Naive thymus-derived CD4-positive, alpha-beta T cell (primary cell): ENCODE measurements around the gene SORCS2. TPM values are rescaled to one million over a fixed set of nuclear protein-coding genes. Genes with fewer than 3 reads are reported as not detected.
A peak's percentile ranks its signal among the peaks of the same experiment; 100 is the strongest.

Experiments
- ATAC-seq: fragments of 150-1000 bp; cut with Tn5 transposase; 2 replicates; pipeline ENCODE4 v1.10.0; 2021; ENCODE audit warnings: mild to moderate bottlenecking, moderate library complexity
- CTCF ChIA-PET: fragments of 350-600 bp; sonication (Branson Sonifier 250); formaldehyde crosslinking; loops from one replicate; lab custom pipeline; 2021; ENCODE audit warnings: antibody characterized with exemption; lab: Charles Lee
- POLR2A ChIA-PET: fragments of 350-600 bp; sonication (Branson Sonifier 250); formaldehyde crosslinking; loops from one replicate; lab custom pipeline; 2021; ENCODE audit warnings: antibody characterized with exemption, inconsistent platforms; lab: Charles Lee
- DNase-seq, 9 donors: peaks; one replicate each; pipeline versions ENCODE4 v3.0.0 to v3.0.0-alpha.2; 2020 to 2022; ENCODE audit warnings: mixed read lengths in 1 of 9
- H3K27ac ChIP-seq: one replicate; pipeline ENCODE4 v1.7.0; 2013; ENCODE audit warnings: mild to moderate bottlenecking, low read depth, low read length, moderate library complexity
- H3K27me3 ChIP-seq, 2 donors: one replicate each; pipeline ENCODE4 v1.7.0; 2013; ENCODE audit warnings: low read length in 2 of 2, mild to moderate bottlenecking in 2 of 2, moderate library complexity in 2 of 2; ENCODE audit not compliant: control insufficient read depth in 2 of 2, insufficient read depth in 2 of 2
- H3K36me3 ChIP-seq, 3 experiments: 1 replicate in 2 of 3; 2 replicates in 1 of 3; pipeline ENCODE4 v1.7.0; 2013; ENCODE audit warnings: low read length in 3 of 3, mild to moderate bottlenecking in 3 of 3, moderate library complexity in 1 of 3; ENCODE audit not compliant: insufficient read depth in 3 of 3, control insufficient read depth in 2 of 3
- H3K4me1 ChIP-seq, 2 donors: one replicate each; pipeline ENCODE4 v1.7.0; 2013; ENCODE audit warnings: low read length in 2 of 2, mild to moderate bottlenecking in 2 of 2, moderate library complexity in 1 of 2; ENCODE audit not compliant: control insufficient read depth in 2 of 2, insufficient read depth in 2 of 2
- H3K4me3 ChIP-seq: 2 replicates; pipeline ENCODE4 v1.7.0; 2013; ENCODE audit warnings: mild to moderate bottlenecking, low read length
- H3K9me3 ChIP-seq, 3 experiments: 1 replicate in 2 of 3; 2 replicates in 1 of 3; pipeline ENCODE4 v1.7.0; 2013; ENCODE audit warnings: low read length in 3 of 3; ENCODE audit not compliant: control insufficient read depth in 2 of 3
- H3K27ac Mint-ChIP-seq, 9 donors: one replicate each; pipeline ENCODE4 v1.8.0; 2020 to 2022; ENCODE audit warnings: mixed read lengths in 9 of 9, mild to moderate bottlenecking in 8 of 9, moderate library complexity in 5 of 9, inconsistent platforms in 2 of 9
- H3K27me3 Mint-ChIP-seq, 5 donors: one replicate each; pipeline ENCODE4 v1.8.0; 2021 to 2022; ENCODE audit warnings: mixed read lengths in 5 of 5, mild to moderate bottlenecking in 1 of 5
- H3K36me3 Mint-ChIP-seq, 5 donors: one replicate each; pipeline ENCODE4 v1.8.0; 2020 to 2022; ENCODE audit warnings: mixed read lengths in 5 of 5, mild to moderate bottlenecking in 3 of 5, inconsistent platforms in 1 of 5
- H3K4me1 Mint-ChIP-seq, 7 donors: one replicate each; pipeline ENCODE4 v1.8.0; 2020 to 2022; ENCODE audit warnings: mixed read lengths in 7 of 7, mild to moderate bottlenecking in 3 of 7, inconsistent platforms in 1 of 7
- H3K4me3 Mint-ChIP-seq, 10 donors: one replicate each; pipeline ENCODE4 v1.8.0; 2020 to 2022; ENCODE audit warnings: mild to moderate bottlenecking in 10 of 10, mixed read lengths in 10 of 10, moderate library complexity in 6 of 10, inconsistent platforms in 2 of 10
- H3K9me3 Mint-ChIP-seq, 11 donors: one replicate each; pipeline ENCODE4 v1.8.0; 2020 to 2022; ENCODE audit warnings: mixed read lengths in 11 of 11, mild to moderate bottlenecking in 4 of 11, inconsistent platforms in 1 of 11, moderate library complexity in 1 of 11
- intact Hi-C, 2 donors: fragments of 100-400 bp; cut with micrococcal nuclease; formaldehyde crosslinking; loops; one replicate each; pipeline ENCODE4 v1.15.1; 2023
- polyA plus RNA-seq, 2 donors: library from polyadenylated mRNA; unstranded; fragments of 300-500 nt; fragmentation: Illumina TruSeq; gene quantifications; one replicate each; pipeline ENCODE4 v1.2.3, GENCODE V29; 2021
- total RNA-seq, 6 experiments: library from RNA in 5 of 6; stranded (reverse) in 5 of 6; gene quantifications; 1 replicate in 5 of 6; 2 replicates in 1 of 6; pipeline ENCODE4 v1.2.3 and lab custom pipeline; 2021 to 2026

Gene SORCS2
- total and polyA plus RNA-seq, 7 experiments from 2014 or later: 0.10 TPM; not detected in 6

GRCh38 chr4:7537853-7538400 is 345.6 kb downstream of the SORCS2 start:
- DNase-seq (no peak), ATAC-seq (no peak)
- H3K4me1 ChIP-seq: peaks cover 0 to 5% of the 10 kb centered on the region in 2 donors
- peaks cover 0 to 11% (median 0%) of the 10 kb centered on the region in 3 experiments for H3K9me3 ChIP-seq
- H3K9me3 Mint-ChIP-seq: peaks cover 0 to 10% (median 2%) of the 10 kb centered on the region in 11 donors
- ChIA-PET POLR2A (no interaction called here), CTCF (no interaction called here)
- H3K4me3 Mint-ChIP-seq: no peak overlapping the region
- no peak overlapping the region for H3K4me3 ChIP-seq
- peak overlapping the region in 3 of 9 donors; percentile 41 to 58 (median 50) for H3K27ac Mint-ChIP-seq
- H3K4me1 Mint-ChIP-seq: peaks cover 0 to 5% (median 0%) of the 10 kb centered on the region in 7 donors
- H3K27me3 Mint-ChIP-seq: peaks cover 0 to under 1% (median 0%) of the 10 kb centered on the region in 5 donors
- H3K36me3 ChIP-seq: no peaks in the 10 kb centered on the region
- intact Hi-C loops: no loop called here
- H3K36me3 Mint-ChIP-seq: peaks cover 0 to 1% (median 0%) of the 10 kb centered on the region in 5 donors
- H3K27me3 ChIP-seq: no peaks in the 10 kb centered on the region
- H3K27ac ChIP-seq: no peak overlapping the region

- ATAC-seq (no peak), DNase-seq (no peak)
- H3K27me3 Mint-ChIP-seq: no peaks in the 10 kb centered on the region
- POLR2A ChIA-PET: no interaction called here
- Histone ChIP-seq H3K36me3 (no peaks in the 10 kb centered on the region), H3K4me1 (peaks cover 0 to 5% of the 10 kb centered on the region in 2 donors), H3K4me3 (no peak overlapping the region), H3K27ac (no peak overlapping the region), H3K9me3 (peaks cover 0 to 11% (median 0%) of the 10 kb centered on the region in 3 experiments), H3K27me3 (no peaks in the 10 kb centered on the region)
- H3K36me3 Mint-ChIP-seq: peaks cover 0 to 1% (median 0%) of the 10 kb centered on the region in 5 donors
- intact Hi-C loops: no loop called here
- peaks cover 0 to 5% (median 0%) of the 10 kb centered on the region in 7 donors for H3K4me1 Mint-ChIP-seq
- peaks cover 0 to 12% (median 2%) of the 10 kb centered on the region in 11 donors for H3K9me3 Mint-ChIP-seq
- H3K4me3 Mint-ChIP-seq: no peak overlapping the region
- CTCF ChIA-PET: no interaction called here
- H3K27ac Mint-ChIP-seq: no peak overlapping the region
Measured at GRCh38 chr4:7538518-7538917, 346.2 kb downstream of the SORCS2 start.

GRCh38 chr4:7539186-7539585 is 346.8 kb downstream of the SORCS2 start:
- Histone ChIP-seq H3K9me3 (peaks cover 0 to 11% (median 0%) of the 10 kb centered on the region in 3 experiments), H3K27ac (peak overlapping the region; percentile 29), H3K27me3 (no peaks in the 10 kb centered on the region), H3K4me3 (peak overlapping the region; percentile 17), H3K4me1 (peaks cover 0 to 5% of the 10 kb centered on the region in 2 donors), H3K36me3 (no peaks in the 10 kb centered on the region)
- Mint-ChIP-seq H3K4me3 (no peak overlapping the region), H3K4me1 (peaks cover 0 to 5% (median 0%) of the 10 kb centered on the region in 7 donors), H3K36me3 (peaks cover 0 to 4% (median 0%) of the 10 kb centered on the region in 5 donors), H3K27me3 (no peaks in the 10 kb centered on the region), H3K9me3 (peaks cover 0 to 13% (median 2%) of the 10 kb centered on the region in 11 donors), H3K27ac (peak overlapping the region in 6 of 9 donors; percentile 22 to 85 (median 62))
- no peak for ATAC-seq
- intact Hi-C loops: no loop called here
- POLR2A ChIA-PET: no interaction called here
- CTCF ChIA-PET: no interaction called here
- DNase-seq: no peak

- ChIA-PET CTCF (no interaction called here), POLR2A (no interaction called here)
- Histone ChIP-seq H3K4me1 (peaks cover 0 to 5% of the 10 kb centered on the region in 2 donors), H3K4me3 (no peak overlapping the region), H3K36me3 (no peaks in the 10 kb centered on the region), H3K9me3 (peaks cover 0 to 11% (median 0%) of the 10 kb centered on the region in 3 experiments), H3K27me3 (no peaks in the 10 kb centered on the region), H3K27ac (peak overlapping the region; percentile 29)
- intact Hi-C loops: no loop called here
- Mint-ChIP-seq H3K36me3 (peaks cover 0 to 4% (median 0%) of the 10 kb centered on the region in 5 donors), H3K27ac (peak overlapping the region in 5 of 9 donors; percentile 22 to 85 (median 58)), H3K9me3 (peaks cover 0 to 13% (median 0%) of the 10 kb centered on the region in 11 donors), H3K4me1 (peaks cover 0 to 5% (median 0%) of the 10 kb centered on the region in 7 donors), H3K27me3 (no peaks in the 10 kb centered on the region), H3K4me3 (no peak overlapping the region)
- peak; percentile 94 for ATAC-seq
- peak; percentile 23 to 82 (median 57) for DNase-seq
Measured at GRCh38 chr4:7539659-7540058, 347.3 kb downstream of the SORCS2 start.

GRCh38 chr4:7540206-7540605 is 347.9 kb downstream of the SORCS2 start:
- no peak overlapping the region for H3K4me3 ChIP-seq
- H3K4me3 Mint-ChIP-seq: peak overlapping the region in 1 of 10 donors; percentile 25
- peaks cover 0 to 4% (median 0%) of the 10 kb centered on the region in 5 donors for H3K36me3 Mint-ChIP-seq
- CTCF ChIA-PET: no interaction called here
- ATAC-seq: no peak
- POLR2A ChIA-PET: no interaction called here
- H3K27ac Mint-ChIP-seq: peak overlapping the region in 3 of 9 donors; percentile 41 to 82 (median 55)
- no peaks in the 10 kb centered on the region for H3K36me3 ChIP-seq
- peaks cover 0 to 5% of the 10 kb centered on the region in 2 donors for H3K4me1 ChIP-seq
- peaks cover 0 to 13% (median 0%) of the 10 kb centered on the region in 11 donors for H3K9me3 Mint-ChIP-seq
- peaks cover 0 to 5% (median 0%) of the 10 kb centered on the region in 7 donors for H3K4me1 Mint-ChIP-seq
- intact Hi-C loops: no loop called here
- peaks cover 0 to 11% (median 0%) of the 10 kb centered on the region in 3 experiments for H3K9me3 ChIP-seq
- no peaks in the 10 kb centered on the region for H3K27me3 ChIP-seq
- no peak for DNase-seq
- H3K27ac ChIP-seq: no peak overlapping the region
- H3K27me3 Mint-ChIP-seq: no peaks in the 10 kb centered on the region

- no peak overlapping the region for H3K27ac ChIP-seq
- Mint-ChIP-seq H3K27me3 (peaks cover 0 to 4% (median 0%) of the 10 kb centered on the region in 5 donors), H3K4me3 (no peak overlapping the region), H3K4me1 (peaks cover 0 to 5% (median 0%) of the 10 kb centered on the region in 7 donors), H3K27ac (no peak overlapping the region), H3K36me3 (peaks cover 0 to 4% (median 0%) of the 10 kb centered on the region in 5 donors), H3K9me3 (peaks cover 0 to 13% (median 0%) of the 10 kb centered on the region in 11 donors)
- no peaks in the 10 kb centered on the region for H3K36me3 ChIP-seq
- no peaks in the 10 kb centered on the region for H3K27me3 ChIP-seq
- H3K4me3 ChIP-seq: no peak overlapping the region
- POLR2A ChIA-PET: no interaction called here
- peaks cover 0 to 5% of the 10 kb centered on the region in 2 donors for H3K4me1 ChIP-seq
- ATAC-seq (no peak), DNase-seq (no peak)
- intact Hi-C loops: no loop called here
- CTCF ChIA-PET: no interaction called here
- H3K9me3 ChIP-seq: peaks cover 0 to 11% (median 0%) of the 10 kb centered on the region in 3 experiments
Measured at GRCh38 chr4:7540654-7541413, 348.5 kb downstream of the SORCS2 start.
